ENCODE data around the gene NKX6-2.
"Not testable (repeated sequence)": the region's sequence is repeated elsewhere in the genome, so short reads cannot be mapped to it uniquely, and the experiment has no call there.

The NKX6-2 gene

DNA sequence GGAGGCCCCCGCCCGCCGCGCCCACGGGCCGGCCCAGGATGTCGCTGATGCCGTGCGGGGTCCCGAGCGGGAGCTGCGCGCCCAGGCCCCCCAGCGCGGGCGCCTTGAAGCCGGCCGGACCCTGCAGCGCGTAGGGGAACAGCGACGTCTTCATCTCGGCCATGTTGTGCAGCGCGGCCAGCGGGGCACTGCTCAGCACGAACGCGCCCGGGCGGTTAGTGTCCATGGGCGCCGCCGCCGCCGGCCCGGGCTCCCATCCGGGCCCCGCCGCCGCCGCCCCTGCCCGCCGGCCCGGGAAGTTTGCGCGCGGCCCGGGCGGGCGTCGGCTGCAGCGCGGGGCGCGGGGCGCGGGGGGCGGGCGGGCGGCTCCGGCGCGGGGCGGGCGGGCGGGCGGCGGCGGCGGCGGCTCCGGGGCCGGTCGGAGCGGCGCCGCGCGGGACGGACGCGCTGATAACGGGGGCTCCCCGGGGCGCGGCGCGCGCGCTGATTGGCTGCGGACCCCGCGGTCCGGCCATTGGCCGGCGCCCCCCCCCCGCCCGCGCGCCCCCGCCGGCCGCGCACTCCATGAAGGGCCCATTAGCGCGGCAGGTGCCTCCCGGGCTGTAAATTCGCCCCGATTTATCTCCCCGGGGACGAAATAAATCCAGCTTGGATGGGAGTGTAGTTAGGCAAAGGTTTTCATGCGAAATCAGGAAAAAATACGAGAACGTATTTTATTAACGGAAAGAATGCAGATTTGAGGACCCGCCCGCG is at the start of gene NKX6-2:
TSS of gene NKX6-2 (minus strand) at position 425 of the 753 bp plus-strand sequence. CDS start at position 226, 199 bp downstream.
- no peak for DNase-seq

DNA sequence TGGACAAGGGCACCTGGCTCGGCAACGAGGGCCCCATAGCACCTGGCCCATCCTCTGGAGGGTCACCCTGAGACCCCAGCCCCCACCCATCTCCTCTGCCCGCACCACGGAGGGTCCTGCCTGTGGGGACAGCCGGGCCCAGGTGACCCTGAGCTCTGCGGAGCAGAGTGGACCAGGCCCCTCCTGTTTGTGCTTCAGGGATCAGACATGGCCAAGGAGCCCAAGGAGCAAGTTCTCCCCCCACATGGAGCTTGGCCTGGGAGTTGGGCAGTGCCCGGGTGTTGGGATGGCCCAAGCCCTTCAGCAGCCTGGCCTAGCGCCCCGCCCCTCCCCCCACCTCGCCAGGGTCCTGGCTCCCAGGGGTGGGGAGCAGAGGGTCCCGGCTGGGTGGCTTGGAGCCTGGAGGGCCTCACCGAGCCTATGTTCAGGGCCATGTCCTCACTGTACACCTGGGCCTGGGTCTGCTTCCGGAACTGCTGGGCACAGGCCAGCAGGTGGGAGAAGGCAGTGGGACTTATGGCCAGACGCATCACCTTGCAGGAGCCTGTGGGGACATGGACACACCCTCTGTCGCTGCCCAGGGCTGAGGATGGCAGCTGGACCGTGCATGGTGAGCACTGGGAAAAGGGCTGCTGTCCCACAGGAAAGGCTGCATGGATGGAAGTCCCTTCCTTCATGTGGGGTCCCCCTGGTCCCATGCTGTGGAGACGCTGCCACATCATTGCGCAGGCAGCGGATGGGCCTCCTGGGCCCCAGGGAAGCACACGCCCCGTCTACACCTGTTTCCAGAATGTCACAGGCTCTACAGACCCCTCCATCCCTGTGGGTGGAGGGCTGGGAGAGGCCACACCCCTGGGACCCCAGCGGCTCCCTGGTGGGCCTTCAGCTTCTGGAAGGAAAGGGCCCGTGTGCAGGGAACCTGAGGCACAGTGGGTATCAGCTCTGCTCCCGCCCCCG is 49.2 kb upstream of the NKX6-2 start:
- DNase-seq = no peak

DNA sequence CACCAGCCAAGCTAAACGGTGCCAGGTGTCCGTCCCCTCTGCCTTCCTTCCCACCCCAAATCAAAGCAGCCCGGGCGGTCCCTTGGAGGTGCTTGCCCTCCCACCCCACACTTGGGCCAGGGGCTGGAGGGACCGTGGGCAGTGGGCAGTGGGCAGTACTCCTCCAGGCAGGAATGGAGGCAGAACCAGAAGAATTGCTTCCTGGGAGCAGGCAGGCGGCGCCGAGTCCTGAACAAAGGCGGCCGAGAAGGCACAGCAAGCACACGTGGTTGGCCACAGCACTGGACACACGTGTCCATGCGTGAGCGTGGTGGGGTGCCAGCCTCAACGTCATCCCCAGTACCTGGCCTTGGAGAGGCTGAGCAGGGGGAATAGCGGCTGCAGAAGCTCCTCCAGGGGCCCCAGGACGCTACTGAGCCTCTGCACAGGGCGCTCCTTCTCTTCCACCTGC is 48.4 kb upstream of the NKX6-2 start:
- DNase-seq = no peak

DNA sequence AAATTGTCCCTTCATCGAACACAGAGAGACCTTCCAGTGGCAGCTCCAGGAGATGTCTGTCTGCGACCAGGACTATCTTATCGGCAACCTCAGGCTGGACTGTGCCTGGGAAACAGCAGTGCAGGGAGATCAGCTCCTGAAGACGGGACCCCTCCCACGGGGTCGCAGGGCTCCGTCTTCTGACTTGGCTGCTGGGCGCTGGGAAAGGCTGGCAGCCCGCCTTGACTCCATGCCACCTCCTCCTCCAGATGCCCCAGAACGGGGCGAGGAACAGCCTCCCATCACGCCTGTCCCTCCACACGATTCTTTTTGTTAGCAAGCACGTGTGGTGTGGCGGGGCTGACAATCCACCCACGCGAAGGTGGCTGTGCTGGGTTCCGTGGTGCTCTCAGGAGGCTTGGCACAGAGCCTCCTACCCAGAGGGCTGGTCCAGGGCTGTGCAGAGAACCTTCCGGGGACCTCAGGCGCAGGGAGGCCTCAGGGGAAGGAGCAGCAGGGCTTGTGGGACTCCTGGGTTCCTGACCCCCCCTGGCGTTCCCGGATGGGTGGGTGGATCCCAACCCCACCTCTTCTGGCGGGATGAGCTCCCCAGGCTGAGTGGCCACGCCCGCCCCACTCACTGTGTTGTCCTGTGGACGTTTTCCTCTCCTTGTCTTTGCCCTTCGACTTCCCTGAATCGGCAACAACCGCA is 47.6 kb upstream of the NKX6-2 start:
- no peak for DNase-seq

DNA sequence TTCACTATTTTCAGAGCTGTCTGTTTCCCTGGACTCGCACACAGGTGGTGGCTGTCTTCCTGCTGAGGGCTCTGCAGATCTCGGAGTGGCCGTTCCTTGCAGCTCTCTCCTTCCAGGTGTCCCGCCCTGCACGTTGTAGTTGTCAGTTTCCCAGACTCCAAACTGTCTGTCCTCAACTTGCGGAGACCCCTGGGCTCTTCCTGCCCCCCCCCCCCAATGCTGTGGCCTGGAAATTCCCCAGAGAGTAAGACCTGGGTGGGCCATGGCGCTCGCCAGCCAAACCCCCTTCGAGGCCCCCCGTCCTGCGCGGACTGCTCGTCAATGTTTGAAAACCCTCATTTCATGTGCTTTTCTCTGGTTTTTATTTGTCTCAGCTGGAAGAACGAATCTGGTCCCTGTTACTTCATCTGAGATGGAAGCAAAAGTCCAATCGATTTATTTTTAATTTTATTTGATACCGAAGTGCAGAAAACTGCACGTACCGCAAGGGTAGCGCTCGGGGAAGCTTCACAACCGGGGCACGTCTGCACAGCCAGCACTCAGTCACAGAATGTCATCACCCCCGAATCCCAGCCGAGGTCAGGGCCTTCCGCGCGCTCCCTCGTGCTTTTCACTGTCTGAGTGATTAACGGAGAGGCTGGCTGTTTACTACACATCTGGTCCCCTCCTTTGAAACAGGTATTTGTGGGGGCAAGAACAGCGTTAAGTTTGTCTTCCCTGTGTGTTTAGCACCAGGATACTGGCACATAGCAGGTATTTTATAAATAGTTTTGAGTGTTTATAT is 46.4 kb upstream of the NKX6-2 start:
- DNase-seq = no peak

DNA sequence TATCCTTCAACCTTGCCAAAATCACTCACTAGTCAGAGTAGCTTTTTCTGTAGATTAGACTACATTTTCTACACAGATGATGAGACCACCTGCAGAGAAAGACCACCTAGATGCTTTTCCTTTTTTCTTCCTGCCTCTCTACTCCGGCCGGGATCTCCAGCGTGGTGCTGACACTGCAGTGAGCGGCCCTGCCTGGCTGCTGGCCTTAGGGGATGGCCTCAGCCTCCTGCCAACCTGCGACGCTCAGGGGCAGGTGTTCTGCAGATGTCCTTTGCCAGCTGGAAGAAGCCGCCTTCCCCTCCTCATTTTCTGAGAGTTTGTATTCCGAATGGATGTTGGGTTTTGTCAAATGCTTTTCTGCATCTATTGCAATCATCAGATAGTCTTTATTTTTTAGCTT is 43.5 kb upstream of the NKX6-2 start:
- no peak for DNase-seq

DNA sequence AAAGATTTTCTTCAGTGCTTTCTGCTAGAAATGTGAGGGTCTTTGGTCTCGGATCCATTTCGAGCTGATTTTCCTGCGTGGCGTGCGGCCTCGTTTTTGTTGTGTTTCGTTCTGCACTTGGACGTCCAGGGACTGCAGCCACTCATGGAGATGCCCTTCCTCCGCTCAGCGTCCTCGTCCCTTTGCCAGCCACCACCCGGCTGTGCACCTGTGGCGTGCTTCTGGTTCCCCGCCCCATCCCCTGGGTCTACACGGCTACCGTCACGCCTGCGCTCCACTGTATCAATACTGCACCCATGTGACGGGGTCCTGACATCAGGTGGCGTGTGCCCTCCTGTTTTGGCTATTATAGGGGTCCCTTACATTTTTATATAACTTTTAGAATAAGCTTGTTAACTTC is 42.7 kb upstream of the NKX6-2 start:
- no peak for DNase-seq

DNA sequence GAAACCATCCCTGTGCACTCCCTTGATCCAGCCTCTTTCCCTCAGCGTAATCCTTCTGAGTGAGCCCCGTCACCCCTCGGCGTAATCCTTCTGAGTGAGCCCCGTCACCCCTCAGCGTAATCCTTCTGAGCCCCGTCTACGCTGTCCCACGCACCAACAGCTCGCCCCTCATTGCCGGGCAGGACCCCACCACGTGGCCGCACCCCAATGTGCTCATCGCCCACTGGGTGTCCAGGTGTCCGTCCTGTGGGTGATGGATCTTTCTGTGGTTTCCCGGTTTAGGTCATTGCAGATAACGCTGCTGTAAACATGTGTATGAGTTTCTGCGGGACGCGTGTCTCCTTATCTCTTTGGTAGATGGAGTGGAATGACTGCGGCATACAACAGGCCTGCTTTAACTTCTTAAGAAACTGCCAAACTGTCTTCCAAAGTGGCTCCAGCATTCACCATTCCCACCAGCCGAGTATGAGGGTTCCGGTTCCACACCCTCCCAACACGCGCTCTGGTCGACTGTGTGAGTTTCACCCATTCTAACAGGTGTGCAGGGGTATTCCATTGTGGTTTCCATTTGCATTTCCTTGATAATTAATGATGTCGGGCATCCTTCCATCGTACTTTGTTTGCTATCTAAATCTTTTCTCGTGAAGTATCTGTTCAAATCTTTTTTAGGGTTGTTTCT is 42.1 kb upstream of the NKX6-2 start:
- DNase-seq = no peak

DNA sequence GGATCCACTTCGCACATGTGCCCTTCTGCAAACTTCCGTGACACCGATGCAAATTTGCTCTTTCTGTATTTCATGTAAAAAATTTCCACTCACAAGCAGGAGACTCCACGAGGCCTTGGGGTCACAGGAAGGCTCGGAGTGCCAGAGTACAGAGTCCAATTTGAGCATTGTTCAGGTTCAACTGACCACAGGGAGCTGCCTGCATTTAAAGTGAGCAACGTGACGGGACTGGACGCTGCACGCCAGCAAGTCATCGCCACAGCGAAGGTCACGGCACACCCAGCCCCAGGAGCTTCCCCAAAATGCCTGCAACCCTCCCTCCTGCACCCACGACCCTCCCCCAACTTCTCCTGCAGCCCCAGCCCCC is 41.5 kb upstream of the NKX6-2 start:
- no peak for DNase-seq

DNA sequence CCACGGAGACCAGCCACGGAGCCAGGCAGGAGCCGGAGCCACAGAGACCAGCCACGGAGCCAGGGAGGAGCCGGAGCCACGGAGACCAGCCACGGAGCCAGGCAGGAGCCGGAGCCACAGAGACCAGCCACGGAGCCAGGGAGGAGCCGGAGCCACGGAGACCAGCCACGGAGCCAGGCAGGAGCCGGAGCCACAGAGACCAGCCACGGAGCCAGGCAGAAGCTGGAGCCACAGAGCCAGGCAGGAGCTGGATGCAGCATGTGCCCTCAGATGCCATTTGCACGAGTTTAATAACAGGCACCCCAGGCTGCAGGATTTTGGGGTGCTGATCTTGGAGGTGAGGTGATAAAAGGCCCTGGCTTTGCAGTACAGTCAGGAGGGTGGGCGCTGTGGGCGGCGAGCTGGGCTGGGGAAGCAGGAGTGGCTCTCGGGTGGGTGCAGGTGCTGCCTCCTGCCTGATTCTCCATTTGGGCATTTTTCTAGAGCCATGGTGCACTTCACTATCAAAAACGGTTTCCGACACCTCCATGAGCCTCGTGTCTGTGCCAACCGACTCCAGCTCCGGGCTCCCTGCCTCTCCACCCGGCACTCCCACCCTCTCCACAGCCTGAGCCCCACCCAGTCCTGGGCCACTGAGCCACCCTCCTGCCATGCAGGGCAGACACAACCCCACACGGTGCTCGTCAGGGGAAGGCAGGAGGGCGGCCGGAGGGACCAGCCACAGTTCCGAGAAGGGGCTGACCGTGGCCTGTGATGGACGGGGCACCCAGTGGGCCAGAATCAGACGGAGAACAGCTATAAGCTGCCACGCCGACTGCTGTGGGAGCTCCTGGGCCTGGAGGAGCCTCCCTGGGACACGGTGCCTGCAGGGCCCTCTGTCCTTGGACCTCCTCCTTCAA is 40.8 kb upstream of the NKX6-2 start:
- DNase-seq = no peak

DNA sequence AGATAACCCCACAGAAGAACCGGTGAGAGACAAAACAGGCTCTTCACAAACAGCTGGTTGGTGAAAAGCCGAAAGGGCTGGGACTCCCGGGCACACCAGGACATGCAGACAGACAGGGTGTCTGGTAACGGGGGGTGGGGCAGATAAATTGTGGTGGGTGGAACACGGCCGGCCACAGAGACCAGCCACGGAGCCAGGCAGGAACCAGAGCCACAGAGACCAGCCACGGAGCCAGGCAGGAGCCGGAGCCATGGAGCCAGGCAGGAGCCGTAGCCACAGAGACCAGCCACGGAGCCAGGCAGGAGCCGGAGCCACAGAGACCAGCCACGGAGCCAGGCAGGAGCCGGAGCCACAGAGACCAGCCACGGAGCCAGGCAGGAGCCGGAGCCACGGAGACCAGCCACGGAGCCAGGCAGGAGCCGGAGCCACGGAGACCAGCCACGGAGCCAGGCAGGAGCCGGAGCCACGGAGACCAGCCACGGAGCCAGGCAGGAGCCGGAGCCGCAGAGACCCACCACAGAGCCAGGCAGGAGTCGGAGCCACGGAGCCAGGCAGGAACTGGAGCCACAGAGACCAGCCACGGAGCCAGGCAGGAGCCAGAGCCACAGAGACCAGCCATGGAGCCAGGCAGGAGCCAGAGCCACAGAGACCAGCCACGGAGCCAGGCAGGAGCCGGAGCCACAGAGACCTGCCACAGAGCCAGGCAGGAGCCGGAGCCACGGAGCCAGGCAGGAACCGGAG is 40.0 kb upstream of the NKX6-2 start:
- DNase-seq = not testable (repeated sequence)

DNA sequence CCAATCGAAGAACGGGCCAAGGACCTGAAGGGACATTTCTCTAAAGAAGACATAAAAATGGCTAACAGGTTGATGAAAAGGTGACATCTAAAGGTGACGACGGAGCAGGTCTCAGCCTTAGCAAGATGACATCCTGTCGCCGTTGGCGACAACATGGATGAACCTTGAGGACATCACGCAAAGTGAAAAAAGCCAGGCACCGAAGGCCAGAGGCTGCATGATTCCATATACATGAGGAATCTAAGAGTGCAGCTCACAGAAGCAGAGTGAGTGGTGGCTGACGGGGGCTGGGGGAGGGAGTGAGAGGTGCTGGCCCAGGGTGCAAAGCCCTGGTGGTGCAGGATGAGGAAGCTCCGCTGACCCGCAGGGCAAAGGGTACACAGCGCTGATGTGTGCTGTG is 34.1 kb upstream of the NKX6-2 start:
- no peak for DNase-seq

DNA sequence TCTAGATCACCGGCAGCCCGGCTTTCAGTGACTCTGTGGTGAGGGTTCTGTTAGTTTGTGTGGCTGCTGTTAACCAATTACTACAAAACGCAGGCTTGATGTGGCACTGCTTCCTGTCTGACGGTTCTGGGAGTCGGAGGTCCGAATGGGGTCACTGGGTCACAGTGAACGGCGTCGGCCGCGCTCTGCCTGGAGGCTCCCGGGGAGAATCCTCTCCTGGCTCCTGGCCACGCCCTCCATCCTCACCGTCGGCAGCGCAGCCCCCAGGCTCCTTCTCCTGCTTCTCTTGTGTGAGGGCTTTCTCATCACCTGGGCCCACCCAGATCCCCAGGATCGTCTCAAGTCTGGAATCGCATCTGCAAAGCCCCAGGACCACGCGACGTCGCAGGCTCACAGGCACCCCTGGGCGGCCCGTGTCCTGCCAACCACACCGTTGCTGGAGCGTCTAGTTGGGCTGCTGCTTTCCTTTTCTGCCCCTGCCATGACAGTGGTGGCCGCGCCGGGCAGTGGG is 31.8 kb upstream of the NKX6-2 start:
- DNase-seq = no peak

DNA sequence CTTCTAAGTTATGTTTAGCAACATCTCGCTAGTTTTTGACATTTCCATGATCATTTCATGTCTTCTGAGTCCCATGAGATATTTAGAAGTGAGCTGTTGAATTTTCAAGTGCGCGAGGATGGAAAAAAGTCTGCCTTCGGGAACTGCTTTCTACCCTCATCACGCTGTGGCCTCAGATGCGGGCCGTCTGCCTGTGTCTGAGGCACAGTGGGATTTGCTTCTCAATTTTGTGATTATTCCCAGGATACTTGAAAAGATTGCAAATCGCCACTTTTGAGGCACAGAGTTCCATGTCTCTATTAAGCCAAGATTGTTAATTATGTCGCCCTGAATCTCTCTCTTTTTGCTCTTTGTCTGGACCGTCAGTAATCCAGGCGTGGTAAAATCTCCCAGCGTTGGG is 30.8 kb upstream of the NKX6-2 start:
- no peak for DNase-seq

DNA sequence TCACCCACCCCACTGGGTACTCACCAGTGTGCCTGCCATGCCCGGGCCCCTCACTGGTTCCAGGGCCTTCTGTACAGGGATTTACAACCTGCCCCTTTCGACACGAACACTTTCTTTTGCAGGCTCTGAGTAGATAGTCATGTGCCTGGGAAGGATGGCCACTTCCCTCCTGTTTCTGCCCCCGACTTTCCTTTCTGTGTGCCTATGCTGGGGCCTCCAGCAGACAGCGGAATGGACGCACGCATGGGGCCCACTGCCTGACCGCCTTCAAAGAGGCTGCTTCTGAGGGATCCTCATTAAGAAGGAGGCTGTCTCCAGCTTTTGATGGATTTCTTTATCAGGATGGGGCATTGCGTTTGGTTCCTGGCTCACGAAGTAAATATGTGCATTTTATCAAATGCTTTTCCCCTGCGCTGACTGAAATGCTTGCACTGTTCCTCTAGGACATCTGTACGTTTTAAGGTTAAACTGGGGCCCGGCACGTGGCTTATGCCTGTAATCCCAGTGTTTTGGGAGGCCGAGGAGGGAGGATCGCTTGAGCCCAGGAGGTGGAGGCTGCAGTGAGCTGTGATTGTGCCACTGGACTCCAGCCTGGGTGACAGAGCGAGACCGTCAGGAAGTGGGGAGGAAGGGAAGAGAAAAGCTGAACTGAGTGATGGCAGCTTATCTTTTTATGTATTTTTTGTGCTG is 29.4 kb upstream of the NKX6-2 start:
- DNase-seq = no peak

DNA sequence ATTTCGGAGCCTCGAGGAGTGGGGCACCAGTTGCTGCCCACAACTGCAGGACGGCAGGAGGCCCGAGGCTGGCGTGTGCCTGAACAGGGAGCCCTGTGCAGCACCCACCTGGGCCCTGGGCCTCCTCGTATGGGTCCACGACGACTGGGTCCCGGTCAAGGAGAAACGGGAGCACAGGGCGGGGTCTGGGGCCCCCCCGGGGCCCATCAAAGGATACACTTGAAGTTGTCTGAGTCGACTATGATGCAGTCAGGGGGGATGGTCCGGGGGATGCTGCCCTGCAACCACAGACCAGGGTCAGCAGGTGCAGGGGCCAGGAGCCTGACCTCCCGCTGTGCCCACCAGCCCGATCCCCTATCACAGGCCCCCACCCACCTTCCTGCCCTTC is 28.5 kb upstream of the NKX6-2 start:
- no peak for DNase-seq

DNA sequence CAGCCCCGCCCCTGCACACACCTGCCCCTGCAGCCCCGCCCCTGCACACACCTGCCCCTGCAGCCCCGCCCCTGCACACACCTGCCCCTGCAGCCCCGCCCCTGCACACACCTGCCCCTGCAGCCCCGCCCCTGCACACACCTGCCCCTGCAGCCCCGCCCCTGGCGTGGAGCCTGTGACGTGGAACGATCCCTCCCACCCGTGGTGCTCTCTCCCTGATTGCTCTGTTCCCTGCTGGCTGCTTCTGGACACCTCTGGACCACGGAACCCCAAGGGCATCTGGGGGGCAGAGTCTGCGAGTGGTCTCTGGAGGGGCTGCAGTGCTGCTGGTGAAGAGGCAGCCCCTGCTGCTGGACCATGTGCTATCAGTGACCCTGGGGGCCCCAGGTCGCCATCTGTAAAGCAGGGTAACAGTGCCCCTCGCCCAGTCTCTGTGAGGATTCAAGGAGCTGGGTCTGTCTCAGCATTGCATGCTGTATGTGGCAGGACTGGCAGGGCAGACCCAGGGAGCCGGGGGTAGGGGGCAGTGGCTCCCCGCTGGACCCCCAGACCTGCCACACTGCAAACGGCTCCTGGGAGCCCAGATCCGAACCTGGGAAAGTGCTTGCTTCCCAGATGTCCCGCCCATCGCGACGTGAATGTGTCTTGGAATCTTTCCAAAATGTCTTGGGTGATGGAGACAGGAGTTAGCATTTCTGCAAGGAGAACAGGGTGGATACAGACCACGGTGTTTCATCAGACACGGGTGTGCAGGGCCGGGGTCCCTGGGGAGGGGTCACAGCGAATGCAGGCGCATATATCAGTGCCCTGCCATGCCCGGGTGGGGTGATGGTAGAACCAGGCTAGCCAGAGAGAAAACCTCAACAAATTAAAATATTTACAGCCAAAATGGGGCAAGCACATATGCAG is 27.9 kb upstream of the NKX6-2 start:
- DNase-seq = no peak

DNA sequence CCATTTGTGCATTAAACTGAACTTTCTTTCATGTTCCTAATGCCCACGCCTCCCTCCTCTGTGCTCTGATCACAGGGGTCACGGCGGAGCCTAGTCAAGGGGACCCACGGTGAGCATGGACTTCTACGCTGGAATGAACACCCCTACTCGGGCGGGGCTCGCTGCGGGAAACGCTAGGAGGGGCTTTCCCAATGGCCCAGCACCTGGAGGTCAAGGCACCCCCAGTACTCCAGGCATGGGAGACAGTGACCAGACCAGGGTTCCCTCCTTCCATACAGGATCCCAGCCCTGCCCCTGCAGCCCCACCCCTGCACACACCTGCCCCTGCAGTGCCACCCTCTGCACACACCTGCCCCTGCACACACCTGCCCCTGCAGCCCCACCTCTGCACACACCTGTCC is 27.1 kb upstream of the NKX6-2 start:
- DNase-seq = no peak
